Subcutaneous abdominal adipose tissue (tissue), 5 donors: ENCODE data around the gene ZFAND3.

Experiments
- H3K27ac ChIP-seq: one replicate; pipeline ENCODE4 v1.7.0; 2013; ENCODE audit warnings: low read depth, mild to moderate bottlenecking, inconsistent platforms, low read length, moderate library complexity
- H3K27me3 ChIP-seq, 5 donors: one replicate each; pipeline ENCODE4 v1.7.0; 2013; ENCODE audit warnings: low read length in 5 of 5, inconsistent platforms in 1 of 5; ENCODE audit not compliant: control insufficient read depth in 5 of 5, insufficient read depth in 4 of 5
- H3K36me3 ChIP-seq, 5 donors: one replicate each; pipeline ENCODE4 v1.7.0; 2013; ENCODE audit warnings: low read length in 5 of 5; ENCODE audit not compliant: control insufficient read depth in 5 of 5, insufficient read depth in 5 of 5
- H3K4me1 ChIP-seq, 5 donors: one replicate each; pipeline ENCODE4 v1.7.0; 2013; ENCODE audit warnings: low read length in 5 of 5, mild to moderate bottlenecking in 3 of 5, moderate library complexity in 1 of 5; ENCODE audit not compliant: control insufficient read depth in 5 of 5, insufficient read depth in 5 of 5
- H3K4me3 ChIP-seq, 5 donors: one replicate each; pipeline ENCODE4 v1.7.0; 2013; ENCODE audit warnings: low read length in 5 of 5, low read depth in 1 of 5
- H3K9ac ChIP-seq, 5 donors: one replicate each; pipeline ENCODE4 v1.7.0; 2013; ENCODE audit warnings: low read length in 5 of 5, mild to moderate bottlenecking in 4 of 5, moderate library complexity in 3 of 5
- H3K9me3 ChIP-seq, 5 donors: one replicate each; pipeline ENCODE4 v1.7.0; 2013; ENCODE audit warnings: low read length in 5 of 5; ENCODE audit not compliant: control insufficient read depth in 5 of 5
- donor health status: healthy.
- donor health status: healthy.
- donor health status: healthy.
- donor health status: healthy.
- donor health status: healthy.

The ZFAND3 gene

DNA sequence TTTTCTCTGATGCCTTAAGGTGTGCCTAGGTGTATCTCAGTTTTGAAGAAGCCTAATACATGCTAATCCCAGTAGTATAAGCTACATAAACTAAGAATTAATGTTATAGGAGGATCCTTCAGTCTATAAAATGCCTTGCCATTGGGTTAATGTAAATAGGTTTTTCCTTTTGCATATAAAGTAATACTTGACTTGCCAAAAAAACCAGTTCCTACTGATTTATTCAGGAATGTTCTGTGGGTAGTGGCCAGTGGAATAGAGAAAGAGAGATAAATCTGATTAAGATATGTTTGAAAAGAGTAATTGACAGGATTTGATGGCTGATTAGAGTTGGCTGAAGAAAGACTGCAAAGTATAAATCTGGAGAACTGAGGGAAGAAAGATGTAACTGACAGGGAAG lies 273.4 kb downstream of the ZFAND3 start:
- Histone ChIP-seq H3K9me3 (no peaks in the 10 kb centered on the region), H3K4me1 (peaks cover 0 to 3% (median 0%) of the 10 kb centered on the region in 5 donors), H3K27me3 (no peaks in the 10 kb centered on the region), H3K36me3 (no peaks in the 10 kb centered on the region), H3K27ac (no peak overlapping the region), H3K4me3 (no peak overlapping the region), H3K9ac (no peak overlapping the region)

DNA sequence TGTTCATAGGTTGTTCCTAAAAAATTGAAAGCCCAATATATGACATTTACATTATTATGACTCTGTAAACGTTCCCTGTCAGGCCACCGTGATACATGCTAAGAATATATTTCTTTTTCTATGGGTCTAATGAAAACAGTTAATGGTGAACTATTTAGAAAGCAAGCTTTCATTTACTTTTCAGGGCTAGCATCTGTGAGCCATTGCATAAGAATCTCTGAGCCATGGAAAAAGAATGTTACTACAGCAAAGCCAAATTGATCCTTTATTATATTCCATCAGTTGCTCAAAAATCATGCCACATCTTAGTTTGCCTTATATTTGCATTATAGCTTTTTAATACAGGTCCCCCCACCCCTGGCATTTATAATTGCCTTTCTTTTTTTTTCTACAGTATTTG lies 275.5 kb downstream of the ZFAND3 start:
- no peaks in the 10 kb centered on the region for H3K27me3 ChIP-seq
- H3K4me1 ChIP-seq: peaks cover 0 to 3% (median 0%) of the 10 kb centered on the region in 5 donors
- no peak overlapping the region for H3K27ac ChIP-seq
- H3K36me3 ChIP-seq: no peaks in the 10 kb centered on the region
- no peaks in the 10 kb centered on the region for H3K9me3 ChIP-seq
- no peak overlapping the region for H3K9ac ChIP-seq
- H3K4me3 ChIP-seq: no peak overlapping the region

DNA sequence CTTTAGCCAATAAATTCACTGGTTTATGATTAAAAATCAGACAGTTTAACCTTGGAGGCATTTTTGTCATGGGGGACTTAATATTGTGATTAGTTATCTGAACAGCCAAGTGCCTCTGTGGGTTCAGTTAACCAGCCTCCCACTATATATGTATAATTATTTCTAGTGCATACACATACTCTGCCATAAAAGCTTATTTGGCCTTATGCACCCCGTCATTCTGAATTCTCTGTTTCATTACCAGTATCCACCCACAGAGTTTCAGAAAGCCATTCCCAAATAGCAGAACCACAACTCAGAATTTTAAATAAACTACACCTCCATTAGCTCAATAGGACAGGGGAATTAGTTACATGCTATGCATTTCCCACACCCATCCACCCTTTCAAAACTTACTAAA lies 279.7 kb downstream of the ZFAND3 start:
- Histone ChIP-seq H3K4me1 (peaks cover 0 to 3% (median 0%) of the 10 kb centered on the region in 5 donors), H3K9me3 (no peaks in the 10 kb centered on the region), H3K36me3 (peaks cover 0 to 3% (median 0%) of the 10 kb centered on the region in 5 donors), H3K9ac (no peak overlapping the region), H3K27me3 (no peaks in the 10 kb centered on the region), H3K27ac (no peak overlapping the region), H3K4me3 (no peak overlapping the region)

DNA sequence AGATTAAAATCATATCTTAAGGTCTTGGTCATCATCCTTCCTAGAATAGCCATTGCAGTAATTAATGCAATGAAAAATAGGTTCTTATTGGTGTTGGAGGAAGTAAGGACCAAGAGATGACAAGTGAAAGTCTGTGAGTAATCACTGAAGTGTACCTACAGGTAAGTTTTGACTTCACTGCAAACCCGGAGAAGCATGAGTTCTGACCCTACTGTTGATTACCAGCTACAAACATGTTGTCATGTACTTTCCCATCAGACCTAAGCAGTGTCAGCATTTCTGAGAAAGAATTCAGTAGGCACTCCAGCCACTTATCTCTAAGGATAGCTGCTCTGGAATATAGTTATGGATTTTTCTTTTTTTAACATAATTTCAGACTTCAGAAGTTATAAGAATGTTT lies 280.9 kb downstream of the ZFAND3 start:
- H3K9me3 ChIP-seq: no peaks in the 10 kb centered on the region
- no peaks in the 10 kb centered on the region for H3K27me3 ChIP-seq
- H3K4me3 ChIP-seq: no peak overlapping the region
- H3K27ac ChIP-seq: no peak overlapping the region
- peaks cover 0 to 3% (median 0%) of the 10 kb centered on the region in 5 donors for H3K36me3 ChIP-seq
- no peaks in the 10 kb centered on the region for H3K4me1 ChIP-seq
- H3K9ac ChIP-seq: no peak overlapping the region

DNA sequence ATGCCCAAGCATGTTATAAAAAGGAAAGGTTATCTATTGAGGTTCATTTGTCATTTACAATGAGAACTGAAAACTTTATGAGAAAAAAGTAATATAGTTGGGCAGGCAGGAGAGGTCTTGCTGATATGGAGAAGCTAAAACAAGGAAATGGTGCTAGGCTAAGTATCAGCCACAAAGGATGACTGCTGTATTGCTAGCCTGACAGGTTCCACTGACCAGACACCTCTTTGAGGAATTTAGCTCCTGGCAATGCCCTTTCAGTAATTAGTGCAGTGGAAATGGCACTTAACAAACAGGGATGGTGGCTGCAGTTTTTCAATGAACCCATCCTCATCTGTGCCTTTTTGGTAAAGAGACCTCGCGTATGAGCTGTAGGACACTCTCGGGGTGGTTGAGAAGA lies 284.4 kb downstream of the ZFAND3 start:
- Histone ChIP-seq H3K4me1 (no peaks in the 10 kb centered on the region), H3K9me3 (no peaks in the 10 kb centered on the region), H3K9ac (no peak overlapping the region), H3K36me3 (peaks cover 0 to 8% (median 4%) of the 10 kb centered on the region in 5 donors), H3K27ac (no peak overlapping the region), H3K4me3 (no peak overlapping the region), H3K27me3 (no peaks in the 10 kb centered on the region)

DNA sequence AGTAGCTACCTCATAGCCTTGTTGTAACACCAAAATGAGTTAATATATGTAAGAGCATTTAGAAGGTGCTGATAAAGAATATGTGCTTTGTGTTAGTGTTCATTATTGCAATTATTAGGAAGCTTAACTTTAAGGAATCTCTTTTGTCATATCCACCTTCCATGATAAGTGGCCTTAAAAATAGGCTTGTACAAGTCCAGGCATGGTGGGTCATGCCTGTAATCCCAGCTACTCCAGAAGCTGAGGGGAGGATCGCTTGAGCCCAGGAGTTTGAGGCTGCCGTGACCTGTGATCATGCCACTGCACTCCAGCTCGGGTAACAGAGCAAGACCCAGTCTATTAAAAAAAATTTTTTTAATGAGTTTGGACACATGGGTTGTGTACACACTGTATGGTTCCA lies 285.5 kb downstream of the ZFAND3 start:
- no peaks in the 10 kb centered on the region for H3K4me1 ChIP-seq
- peaks cover 0 to 8% (median 4%) of the 10 kb centered on the region in 5 donors for H3K36me3 ChIP-seq
- H3K9ac ChIP-seq: no peak overlapping the region
- H3K9me3 ChIP-seq: no peaks in the 10 kb centered on the region
- H3K27ac ChIP-seq: no peak overlapping the region
- no peak overlapping the region for H3K4me3 ChIP-seq
- no peaks in the 10 kb centered on the region for H3K27me3 ChIP-seq

DNA sequence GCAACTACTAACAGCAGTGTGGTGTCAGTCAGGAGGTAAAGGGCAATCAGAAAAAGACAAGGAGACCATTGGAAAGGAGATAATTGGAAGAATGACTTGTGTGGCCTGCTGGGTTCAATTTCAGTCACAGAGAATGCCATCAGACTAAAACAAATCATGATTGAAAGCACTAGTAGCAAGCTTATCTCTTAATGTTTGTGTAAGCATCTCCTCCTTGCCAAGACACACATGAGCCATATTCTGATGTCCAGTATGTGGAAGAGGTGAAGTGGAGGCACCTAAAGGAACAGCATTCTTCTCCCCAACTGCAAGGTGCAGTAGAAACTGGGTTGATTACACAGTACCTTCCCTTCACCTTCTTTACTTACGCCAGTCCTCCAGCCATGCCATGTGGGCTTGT lies 287.5 kb downstream of the ZFAND3 start:
- Histone ChIP-seq H3K36me3 (peaks cover 0 to 6% (median 4%) of the 10 kb centered on the region in 5 donors), H3K4me1 (peaks cover 0 to 7% (median 0%) of the 10 kb centered on the region in 5 donors), H3K9ac (no peak overlapping the region), H3K27me3 (no peaks in the 10 kb centered on the region), H3K4me3 (no peak overlapping the region), H3K27ac (no peak overlapping the region), H3K9me3 (no peaks in the 10 kb centered on the region)

DNA sequence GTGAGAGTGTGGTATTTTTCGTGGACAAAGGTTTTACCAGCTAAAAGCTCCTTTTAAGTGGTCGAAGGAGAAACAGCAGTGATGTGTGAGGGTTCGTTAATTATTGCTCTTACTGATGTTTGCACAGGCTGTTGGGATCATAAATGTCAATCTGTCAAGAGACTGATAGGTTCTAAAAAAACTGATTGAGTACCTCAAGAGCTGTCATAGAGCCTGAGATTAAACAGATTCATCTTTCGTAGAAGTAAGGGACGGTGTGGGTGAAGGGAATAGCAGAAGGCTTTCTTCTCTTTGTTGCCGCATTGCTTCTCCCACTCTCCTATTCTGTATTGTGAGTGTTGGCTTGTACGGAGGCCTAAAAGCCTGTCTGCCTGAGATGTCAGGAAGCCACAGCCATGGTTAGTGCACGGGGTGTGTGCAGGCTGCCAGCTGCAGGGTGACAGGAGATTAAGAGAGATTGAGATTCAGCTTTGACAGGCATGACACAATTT lies 291.0 kb downstream of the ZFAND3 start:
- H3K4me1 ChIP-seq: peaks cover 0 to 7% (median 0%) of the 10 kb centered on the region in 5 donors
- H3K27ac ChIP-seq: no peak overlapping the region
- H3K9ac ChIP-seq: no peak overlapping the region
- no peaks in the 10 kb centered on the region for H3K9me3 ChIP-seq
- H3K4me3 ChIP-seq: no peak overlapping the region
- H3K27me3 ChIP-seq: no peaks in the 10 kb centered on the region
- H3K36me3 ChIP-seq: peaks cover 0 to 6% (median 4%) of the 10 kb centered on the region in 5 donors

DNA sequence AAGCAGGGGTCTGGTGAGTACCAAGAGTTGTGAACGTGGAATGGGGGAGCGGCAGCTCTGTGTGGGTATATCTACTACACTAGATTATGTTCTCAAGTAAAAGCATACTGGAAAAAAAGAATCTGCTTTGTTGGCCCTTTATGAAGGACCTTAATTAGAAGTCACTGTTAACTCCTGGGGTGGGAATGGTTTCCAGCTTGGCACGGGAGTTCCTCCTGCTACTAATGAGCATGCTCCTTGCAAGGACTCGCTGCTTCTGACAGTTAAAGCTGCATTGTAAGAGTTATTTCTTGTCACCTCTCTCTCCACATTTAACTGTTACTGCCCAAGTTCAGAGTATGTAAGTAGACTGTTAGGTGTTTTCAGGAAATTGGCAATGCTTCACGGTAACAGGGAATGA lies 292.7 kb downstream of the ZFAND3 start:
- Histone ChIP-seq H3K9ac (no peak overlapping the region), H3K4me1 (peaks cover 0 to 7% (median 0%) of the 10 kb centered on the region in 5 donors)

DNA sequence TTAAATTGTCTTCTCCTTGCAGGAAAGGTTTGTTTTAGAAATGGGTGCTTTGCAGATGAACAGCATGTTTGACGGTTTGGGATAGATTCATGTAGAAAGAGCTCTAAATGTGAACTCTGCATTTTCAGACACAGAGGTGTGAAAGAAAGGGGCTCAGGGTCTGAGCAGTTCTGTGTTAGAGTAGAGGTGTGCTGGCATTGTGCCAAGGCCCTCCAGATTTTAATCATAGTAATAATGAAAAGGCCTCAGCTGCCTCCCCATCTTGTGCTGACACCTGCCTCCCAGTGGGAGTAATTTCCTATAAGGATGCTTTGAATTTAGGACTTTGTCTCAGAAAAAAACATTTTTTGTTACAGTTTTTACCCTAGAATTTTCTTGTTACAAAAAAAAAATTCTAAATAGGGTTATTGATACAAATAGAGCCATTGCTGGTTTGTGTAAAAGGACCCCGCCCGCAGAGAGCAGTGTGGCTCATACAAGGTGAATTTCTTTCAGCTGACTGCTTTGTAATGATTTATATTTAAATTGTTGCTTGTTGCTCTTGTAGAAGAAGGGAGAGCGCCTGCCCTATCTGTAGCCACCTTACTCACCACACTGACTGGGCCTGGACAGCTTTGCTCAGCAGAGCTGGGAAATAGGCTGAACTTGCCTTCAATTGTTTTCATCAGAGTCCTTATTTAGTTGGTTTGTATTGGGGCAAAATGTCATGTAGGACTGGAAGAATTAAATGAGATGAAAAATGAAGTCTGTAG lies 294.5 kb downstream of the ZFAND3 start:
- Histone ChIP-seq H3K9ac (no peak overlapping the region), H3K4me1 (peaks cover 0 to 7% (median 0%) of the 10 kb centered on the region in 5 donors), H3K4me3 (no peak overlapping the region), H3K9me3 (no peaks in the 10 kb centered on the region), H3K27ac (no peak overlapping the region), H3K27me3 (no peaks in the 10 kb centered on the region), H3K36me3 (peaks cover 0 to 18% (median 14%) of the 10 kb centered on the region in 5 donors)

More for the DNA sequence above, 292.7 kb downstream of the ZFAND3 start:
- Histone ChIP-seq H3K4me3 (no peak overlapping the region), H3K27ac (no peak overlapping the region), H3K9me3 (no peaks in the 10 kb centered on the region), H3K36me3 (peaks cover 0 to 11% (median 9%) of the 10 kb centered on the region in 5 donors), H3K27me3 (no peaks in the 10 kb centered on the region)
